ENCODE results near the gene SPRN.

DNA sequence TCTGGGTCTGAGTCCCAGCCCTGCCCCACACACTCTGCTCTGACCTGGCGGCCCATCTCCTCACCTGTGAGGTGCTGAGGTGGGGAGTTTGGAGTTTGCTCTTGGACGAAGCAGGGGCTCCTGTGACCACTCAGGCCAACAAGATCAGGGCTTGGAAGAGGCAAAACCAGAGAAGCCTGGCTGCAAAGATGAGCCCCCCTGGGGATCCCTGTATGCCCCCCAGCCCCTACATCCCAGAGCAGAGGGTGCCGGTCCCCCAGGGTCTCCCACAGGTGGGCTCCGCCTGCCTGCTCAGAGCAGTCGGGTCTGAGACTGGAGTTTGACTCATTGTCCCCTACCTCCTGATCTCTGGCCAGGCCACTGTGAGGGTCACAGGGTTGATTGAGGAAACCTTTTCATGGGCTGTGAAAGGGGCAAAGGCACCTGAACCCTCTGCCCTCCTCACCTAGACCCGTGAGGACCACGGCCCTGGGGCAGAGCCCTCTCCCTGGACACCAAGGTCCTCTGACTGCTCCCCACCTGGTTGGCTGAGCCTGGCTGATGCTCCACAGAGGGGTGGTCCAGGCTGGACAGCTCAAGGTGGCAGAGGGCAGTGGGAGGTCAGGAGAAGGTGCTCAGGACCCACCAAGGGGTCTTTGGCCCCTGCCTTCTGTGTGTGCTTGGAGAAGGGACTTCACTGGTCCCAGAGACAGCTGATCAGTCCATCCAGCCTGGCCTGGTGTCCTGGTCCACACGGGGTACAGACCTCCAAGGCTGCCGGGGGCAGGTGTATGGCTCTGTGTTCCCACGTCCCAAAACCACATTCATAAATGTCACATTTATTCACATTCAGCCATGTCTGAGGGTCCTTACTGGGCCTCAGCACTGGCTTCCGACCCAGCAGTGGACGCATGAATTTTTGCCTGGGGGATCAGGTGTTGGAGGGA is 20.2 kb upstream of the SPRN start:
- TF ChIP-seq CTCF (conservative IDR thresholded peaks at IDR 0.05 in 1 of 2, IDR thresholded peaks at IDR 0.05 in 1 of 2; ENCODE audit: extremely low read depth in 1 of 2, insufficient read depth in 1 of 2, low read depth in 1 of 2, low read length in 2 of 2), result no peak
- TF ChIP-seq EZH2 (IDR thresholded peaks at IDR 0.05; ENCODE audit: borderline replicate concordance, low read length), result no peak
